SK-N-SH (cell line): ENCODE results near the gene SLC9C1. TPM values are rescaled to one million over a fixed set of nuclear protein-coding genes. Genes with fewer than 3 reads are reported as not detected.

Experiments used
- CTCF ChIA-PET: fragments of 300-600, 350-600 bp; formaldehyde crosslinking; extraction: SDS; loops from one replicate; lab custom pipeline; 2021; lab: Yijun Ruan, JAX
- POLR2A ChIA-PET: fragments of 350-600 bp; sonication (Branson Sonifier 250); formaldehyde crosslinking; extraction: SDS; loops from one replicate; lab custom pipeline; 2020; ENCODE audit warnings: antibody characterized with exemption, inconsistent platforms; lab: Yijun Ruan, JAX
- DNase-seq: peaks from one replicate; pipeline ENCODE4 v3.0.0; 2012
- H2AFZ ChIP-seq: fragments of 200-600 bp; sonication (generic); 2 replicates; pipeline ENCODE4 v1.8.1; 2016; ENCODE audit warnings: antibody characterized with exemption, mild to moderate bottlenecking, low read depth
- H3F3A ChIP-seq: fragments of 200-600 bp; sonication (generic); replicated peaks from 2 replicates; pipeline ENCODE3; 2016; ENCODE audit warnings: antibody characterized with exemption, mild to moderate bottlenecking; ENCODE audit not compliant: insufficient read depth
- H3K27ac ChIP-seq, 2 experiments: fragments of 200-500 bp in 1 of 2; fragments of 200-600 bp in 1 of 2; sonication (Bioruptor generic) in 1 of 2; sonication (generic), shearing (Covaris generic) in 1 of 2; 2 replicates each; pipeline versions ENCODE4 v1.5.1 to v1.6.1; 2014 to 2016; ENCODE audit warnings: low read depth in 2 of 2, inconsistent platforms in 1 of 2, low read length in 1 of 2, mild to moderate bottlenecking in 1 of 2, mixed read lengths in 1 of 2
- H3K27me3 ChIP-seq: fragments of 200-600 bp; sonication (generic), shearing (Covaris generic); 2 replicates; pipeline ENCODE4 v1.6.1; 2016; ENCODE audit warnings: mixed run types; ENCODE audit not compliant: insufficient read depth
- H3K36me3 ChIP-seq, 2 experiments: fragments of 200-500 bp in 1 of 2; fragments of 200-600 bp in 1 of 2; sonication (Bioruptor generic) in 1 of 2; sonication (generic) in 1 of 2; replicated peaks in 1 of 2; 2 replicates each; pipeline versions ENCODE3 to v1.5.1; 2014 to 2016; ENCODE audit warnings: low read length in 1 of 2, mild to moderate bottlenecking in 1 of 2; ENCODE audit not compliant: insufficient read depth in 2 of 2, control insufficient read depth in 1 of 2
- H3K4me1 ChIP-seq, 2 experiments: fragments of 200-500 bp in 1 of 2; fragments of 200-600 bp in 1 of 2; sonication (Bioruptor generic) in 1 of 2; sonication (generic), shearing (Covaris generic) in 1 of 2; 2 replicates each; pipeline versions ENCODE4 v1.5.1 to v1.6.1; 2014 to 2016; ENCODE audit warnings: low read depth in 1 of 2, low read length in 1 of 2, mixed run types in 1 of 2; ENCODE audit not compliant: insufficient read depth in 2 of 2, control insufficient read depth in 1 of 2
- H3K4me2 ChIP-seq: fragments of 200-600 bp; sonication (generic), shearing (Covaris generic); 2 replicates; pipeline ENCODE4 v1.6.1; 2017; ENCODE audit warnings: mixed run types
- H3K4me3 ChIP-seq, 2 experiments: fragments of 200-500 bp in 1 of 2; fragments of 200-600 bp in 1 of 2; sonication (Bioruptor generic) in 1 of 2; sonication (generic), shearing (Covaris generic) in 1 of 2; 2 replicates each; pipeline versions ENCODE4 v1.5.1 to v1.8.1; 2014 to 2016; ENCODE audit warnings: low read depth in 2 of 2, inconsistent platforms in 1 of 2, low read length in 1 of 2, mild to moderate bottlenecking in 1 of 2, mixed read lengths in 1 of 2, moderate library complexity in 1 of 2
- H3K79me2 ChIP-seq: fragments of 200-600 bp; sonication (generic); 2 replicates; pipeline ENCODE4 v1.8.1; 2017; ENCODE audit warnings: mild to moderate bottlenecking; ENCODE audit not compliant: insufficient read depth
- H3K9ac ChIP-seq: fragments of 200-600 bp; sonication (generic); 2 replicates; pipeline ENCODE4 v1.6.1; 2017; ENCODE audit warnings: mixed run types
- H3K9me2 ChIP-seq: fragments of 200-600 bp; sonication (generic); 2 replicates; pipeline ENCODE4 v1.6.1; 2017; ENCODE audit warnings: mixed run types
- H3K9me3 ChIP-seq: fragments of 200-600 bp; sonication (generic); 2 replicates; pipeline ENCODE4 v1.6.1; 2017; ENCODE audit warnings: mixed run types, mild to moderate bottlenecking, moderate library complexity
- H4K20me1 ChIP-seq: fragments of 200-600 bp; sonication (generic); 2 replicates; pipeline ENCODE4 v1.6.1; 2017; ENCODE audit warnings: mild to moderate bottlenecking, mixed run types; ENCODE audit not compliant: insufficient read depth
- CHD2 ChIP-seq: fragments of 150-350 bp; IDR thresholded peaks from 2 replicates; pipeline ENCODE4 v1.6.1; 2018; ENCODE audit warnings: low read length; ENCODE audit not compliant: partially characterized antibody
- EZH2phosphoT487 ChIP-seq: fragments of 200-600 bp; sonication (generic); IDR thresholded peaks from 2 replicates; pipeline ENCODE4 v1.6.1; 2017; ENCODE audit warnings: low read depth, mixed run types, mild to moderate bottlenecking, antibody characterized with exemption, moderate library complexity, borderline replicate concordance
- GATA2 ChIP-seq: sonication (generic); formaldehyde crosslinking; IDR thresholded peaks from 2 replicates; pipeline ENCODE4 v1.5.0; 2020; ENCODE audit warnings: mild to moderate bottlenecking, missing genetic modification reagents
- IRF3 ChIP-seq: fragments of 150-350 bp; IDR thresholded peaks from 2 replicates; pipeline ENCODE4 v1.6.1; 2016; ENCODE audit warnings: mild to moderate bottlenecking, low read depth, low read length
- JUND ChIP-seq: IDR thresholded peaks from 2 replicates; pipeline ENCODE4 v1.4.0; 2012
- NFIC ChIP-seq: IDR thresholded peaks from 2 replicates; pipeline ENCODE4 v1.4.0; 2012; ENCODE audit warnings: borderline replicate concordance
- PBX3 ChIP-seq: IDR thresholded peaks from 2 replicates; pipeline ENCODE4; 2012
- POLR2AphosphoS5 ChIP-seq: IDR thresholded peaks from 2 replicates; pipeline ENCODE4 v1.6.1; 2012; ENCODE audit warnings: low read depth, low read length
- RAD21 ChIP-seq: IDR thresholded peaks from 2 replicates; pipeline ENCODE4 v1.6.1; 2012; ENCODE audit warnings: mild to moderate bottlenecking, low read length
- RFX5 ChIP-seq: IDR thresholded peaks from 2 replicates; pipeline ENCODE4 v1.6.1; 2012; ENCODE audit warnings: mild to moderate bottlenecking, improper control_type of control experiment, low read length
- SIN3A ChIP-seq: IDR thresholded peaks from 2 replicates; pipeline ENCODE4 v1.6.1; 2012; ENCODE audit warnings: low read depth, mild to moderate bottlenecking, low read length, moderate library complexity, borderline replicate concordance
- SMC3 ChIP-seq: IDR thresholded peaks from 2 replicates; pipeline ENCODE4 v1.6.1; 2012; ENCODE audit warnings: low read depth, low read length, improper control_type of control experiment
- TCF12 ChIP-seq: IDR thresholded peaks from 2 replicates; pipeline ENCODE4 v1.4.0; 2012
- USF1 ChIP-seq: IDR thresholded peaks from 2 replicates; pipeline ENCODE4 v1.4.0; 2012; ENCODE audit warnings: low read depth, borderline replicate concordance
- WGBS: methylation state at CpG from one replicate; pipeline ENCODE4 v1.1.6; 2017; ENCODE audit warnings: low lambda C conversion rate; 5-methylcytosine and 5-hydroxymethylcytosine counted together
- polyA plus RNA-seq, 3 experiments: library from polyadenylated mRNA; depleted of rRNA; stranded (reverse); fragments of >200 nt; gene quantifications; 2 replicates each; pipeline ENCODE4 v1.2.3, GENCODE V29; 2012
- TF ChIP-seq, protein P1 (sequence below): fragments of 200-600 bp; sonication (generic); IDR thresholded peaks from 2 replicates; pipeline ENCODE4 v1.6.1; 2017; ENCODE audit warnings: antibody characterized with exemption, mild to moderate bottlenecking, moderate library complexity
- TF ChIP-seq, protein P2 (sequence below): fragments of 150-350 bp; IDR thresholded peaks from 2 replicates; pipeline ENCODE4 v1.6.1; 2017; ENCODE audit warnings: antibody characterized with exemption, low read length, low read depth, borderline replicate concordance
- TF ChIP-seq, protein P3 (sequence below): IDR thresholded peaks from 2 replicates; pipeline ENCODE4 v1.6.1; 2012; ENCODE audit warnings: mild to moderate bottlenecking, low read depth, low read length, moderate library complexity

Gene SLC9C1
- polyA plus RNA-seq, 1 of the 3 experiments (the other 2 are of a cell fraction), result not detected

GRCh38 chr3:112338021-112338726 is 44.2 kb upstream of the SLC9C1 start (continued):
- TF ChIP-seq NFIC (no peak), USF1 (no peak), IRF3 (no peak)
- TF ChIP-seq, protein P1, sequence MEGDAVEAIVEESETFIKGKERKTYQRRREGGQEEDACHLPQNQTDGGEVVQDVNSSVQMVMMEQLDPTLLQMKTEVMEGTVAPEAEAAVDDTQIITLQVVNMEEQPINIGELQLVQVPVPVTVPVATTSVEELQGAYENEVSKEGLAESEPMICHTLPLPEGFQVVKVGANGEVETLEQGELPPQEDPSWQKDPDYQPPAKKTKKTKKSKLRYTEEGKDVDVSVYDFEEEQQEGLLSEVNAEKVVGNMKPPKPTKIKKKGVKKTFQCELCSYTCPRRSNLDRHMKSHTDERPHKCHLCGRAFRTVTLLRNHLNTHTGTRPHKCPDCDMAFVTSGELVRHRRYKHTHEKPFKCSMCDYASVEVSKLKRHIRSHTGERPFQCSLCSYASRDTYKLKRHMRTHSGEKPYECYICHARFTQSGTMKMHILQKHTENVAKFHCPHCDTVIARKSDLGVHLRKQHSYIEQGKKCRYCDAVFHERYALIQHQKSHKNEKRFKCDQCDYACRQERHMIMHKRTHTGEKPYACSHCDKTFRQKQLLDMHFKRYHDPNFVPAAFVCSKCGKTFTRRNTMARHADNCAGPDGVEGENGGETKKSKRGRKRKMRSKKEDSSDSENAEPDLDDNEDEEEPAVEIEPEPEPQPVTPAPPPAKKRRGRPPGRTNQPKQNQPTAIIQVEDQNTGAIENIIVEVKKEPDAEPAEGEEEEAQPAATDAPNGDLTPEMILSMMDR, result no peak

GRCh38 chr3:112335434-112335781 is 41.4 kb upstream of the SLC9C1 start:
- no peak overlapping the region for H3K4me2 ChIP-seq
- no peaks in the 10 kb centered on the region for H3K9me2 ChIP-seq
- POLR2A ChIA-PET, result no interaction called here
- no peaks in the 10 kb centered on the region for H3K79me2 ChIP-seq
- no peak overlapping the region for H3K9ac ChIP-seq
- TF ChIP-seq SIN3A (no peak), RFX5 (no peak), PBX3 (no peak), RAD21 (no peak), JUND (no peak), EZH2phosphoT487 (no peak), POLR2AphosphoS5 (no peak), CHD2 (no peak), IRF3 (no peak), GATA2 (CRISPR knock-in tag) (no peak), SMC3 (no peak), TCF12 (no peak)
- TF ChIP-seq, protein P2, sequence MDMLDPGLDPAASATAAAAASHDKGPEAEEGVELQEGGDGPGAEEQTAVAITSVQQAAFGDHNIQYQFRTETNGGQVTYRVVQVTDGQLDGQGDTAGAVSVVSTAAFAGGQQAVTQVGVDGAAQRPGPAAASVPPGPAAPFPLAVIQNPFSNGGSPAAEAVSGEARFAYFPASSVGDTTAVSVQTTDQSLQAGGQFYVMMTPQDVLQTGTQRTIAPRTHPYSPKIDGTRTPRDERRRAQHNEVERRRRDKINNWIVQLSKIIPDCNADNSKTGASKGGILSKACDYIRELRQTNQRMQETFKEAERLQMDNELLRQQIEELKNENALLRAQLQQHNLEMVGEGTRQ, result no peak
- TF ChIP-seq, protein P3, sequence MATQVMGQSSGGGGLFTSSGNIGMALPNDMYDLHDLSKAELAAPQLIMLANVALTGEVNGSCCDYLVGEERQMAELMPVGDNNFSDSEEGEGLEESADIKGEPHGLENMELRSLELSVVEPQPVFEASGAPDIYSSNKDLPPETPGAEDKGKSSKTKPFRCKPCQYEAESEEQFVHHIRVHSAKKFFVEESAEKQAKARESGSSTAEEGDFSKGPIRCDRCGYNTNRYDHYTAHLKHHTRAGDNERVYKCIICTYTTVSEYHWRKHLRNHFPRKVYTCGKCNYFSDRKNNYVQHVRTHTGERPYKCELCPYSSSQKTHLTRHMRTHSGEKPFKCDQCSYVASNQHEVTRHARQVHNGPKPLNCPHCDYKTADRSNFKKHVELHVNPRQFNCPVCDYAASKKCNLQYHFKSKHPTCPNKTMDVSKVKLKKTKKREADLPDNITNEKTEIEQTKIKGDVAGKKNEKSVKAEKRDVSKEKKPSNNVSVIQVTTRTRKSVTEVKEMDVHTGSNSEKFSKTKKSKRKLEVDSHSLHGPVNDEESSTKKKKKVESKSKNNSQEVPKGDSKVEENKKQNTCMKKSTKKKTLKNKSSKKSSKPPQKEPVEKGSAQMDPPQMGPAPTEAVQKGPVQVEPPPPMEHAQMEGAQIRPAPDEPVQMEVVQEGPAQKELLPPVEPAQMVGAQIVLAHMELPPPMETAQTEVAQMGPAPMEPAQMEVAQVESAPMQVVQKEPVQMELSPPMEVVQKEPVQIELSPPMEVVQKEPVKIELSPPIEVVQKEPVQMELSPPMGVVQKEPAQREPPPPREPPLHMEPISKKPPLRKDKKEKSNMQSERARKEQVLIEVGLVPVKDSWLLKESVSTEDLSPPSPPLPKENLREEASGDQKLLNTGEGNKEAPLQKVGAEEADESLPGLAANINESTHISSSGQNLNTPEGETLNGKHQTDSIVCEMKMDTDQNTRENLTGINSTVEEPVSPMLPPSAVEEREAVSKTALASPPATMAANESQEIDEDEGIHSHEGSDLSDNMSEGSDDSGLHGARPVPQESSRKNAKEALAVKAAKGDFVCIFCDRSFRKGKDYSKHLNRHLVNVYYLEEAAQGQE, result no peak
- TF ChIP-seq, all 33 proteins: peak for 0
- WGBS, result 70% methylated on average over 2 of the region's 2 CpGs
- no peak overlapping the region for H3K4me3 ChIP-seq
- no peaks in the 10 kb centered on the region; the same call in 1 of the 2 replicates for H3K27me3 ChIP-seq
- no peaks in the 10 kb centered on the region for H3K9me3 ChIP-seq
- no peak for DNase-seq
- H3K4me1 ChIP-seq, result peaks cover 0 to 2% of the 10 kb centered on the region in 2 experiments; a peak in 2 of 4 replicates
- H3F3A ChIP-seq, result no peaks in the 10 kb centered on the region
- no peak overlapping the region for H2AFZ ChIP-seq
- CTCF ChIA-PET, result interaction anchor here (0.9 to 3.5 kb wide), 3 partner anchors 12 to 224 kb away, joined by 3 to 32 read pairs (median 17); partner anchors contain the start of gene SLC9C1
- H4K20me1 ChIP-seq, result no peaks in the 10 kb centered on the region
- no peak overlapping the region for H3K27ac ChIP-seq
- H3K36me3 ChIP-seq, result no peaks in the 10 kb centered on the region
